NOMO-1 treated with dmso at 0.1 percent for 144 hours (cell line): ENCODE results near the gene GPC1.

Experiments
- DNase-seq: peaks from one replicate; lab custom pipeline; 2025; ENCODE audit not compliant: unreplicated experiment; lab: John Stamatoyannopoulos, UW

GPC1 gene

DNA sequence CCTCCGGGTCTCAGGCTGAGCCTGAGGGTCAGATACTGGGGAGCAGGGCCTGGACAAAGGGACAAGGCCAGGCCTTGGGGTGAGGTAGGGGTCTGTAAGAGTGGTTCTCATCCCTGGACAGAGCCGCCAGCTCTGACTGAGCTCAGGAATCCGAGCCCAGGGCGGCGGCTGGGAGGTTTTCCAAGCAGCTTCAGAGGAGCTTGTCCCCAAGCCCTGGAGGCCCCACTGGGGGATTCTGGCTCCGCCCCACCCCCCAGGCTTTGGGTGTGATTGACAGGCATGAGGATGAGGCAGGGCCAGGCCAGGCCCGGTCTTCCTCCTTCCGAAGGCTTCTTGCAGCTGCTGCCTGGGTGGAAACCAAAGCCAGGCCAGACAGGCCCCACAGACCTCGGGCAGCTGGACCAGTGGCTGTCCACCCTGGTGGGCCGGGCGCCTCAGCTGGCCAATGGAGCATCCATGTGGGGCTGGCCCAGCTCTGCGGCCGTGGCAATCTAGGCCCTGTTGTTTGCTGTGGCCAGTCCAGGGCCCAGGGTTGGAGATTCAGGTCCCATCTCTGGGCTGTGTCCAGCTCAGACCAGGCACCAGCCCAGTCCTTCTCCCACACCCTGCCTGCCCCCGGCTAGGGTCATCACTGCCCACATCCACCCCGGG lies 23.1 kb upstream of the GPC1 start:
- no peak for DNase-seq

DNA sequence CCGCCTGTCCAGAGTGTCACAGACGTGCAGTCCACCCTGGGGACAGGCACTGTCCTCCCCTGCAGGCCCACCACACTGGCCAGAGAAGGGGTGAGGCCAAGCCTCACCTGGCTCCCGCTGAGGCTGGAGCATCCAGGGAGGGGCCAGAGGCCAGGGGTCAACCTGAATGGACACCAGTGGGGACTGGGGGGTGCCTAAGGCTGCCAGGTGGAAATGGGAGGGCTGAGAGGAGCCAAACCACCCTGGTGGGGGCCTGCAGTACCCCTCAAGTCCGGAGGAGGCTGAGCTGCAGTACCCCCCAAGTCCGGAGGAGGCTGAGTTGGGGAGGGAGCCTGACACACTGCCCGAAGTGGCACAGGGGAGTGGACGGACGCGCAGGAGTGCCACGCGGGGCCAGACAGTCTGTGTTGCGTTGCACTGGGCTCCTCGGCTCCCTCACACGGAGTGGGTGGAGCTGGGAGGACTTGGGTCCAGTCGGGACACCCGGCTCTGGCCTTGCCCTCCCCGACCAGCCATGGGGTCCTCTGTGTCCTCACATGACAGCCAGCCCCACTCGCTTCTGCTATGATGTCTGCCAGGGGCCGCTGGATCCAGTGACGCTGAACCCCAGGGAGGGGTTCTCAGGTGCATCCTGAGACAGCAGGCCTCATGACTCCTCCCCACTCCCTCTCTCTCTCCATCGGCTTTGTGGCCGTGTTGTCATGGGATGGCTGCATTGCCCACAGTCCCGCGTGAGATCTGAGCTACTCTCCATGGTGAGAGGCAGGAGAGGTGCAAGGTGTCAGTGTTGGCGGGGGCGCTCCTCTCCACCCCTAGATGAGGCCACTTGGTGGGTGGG lies 22.3 kb upstream of the GPC1 start:
- no peak for DNase-seq

DNA sequence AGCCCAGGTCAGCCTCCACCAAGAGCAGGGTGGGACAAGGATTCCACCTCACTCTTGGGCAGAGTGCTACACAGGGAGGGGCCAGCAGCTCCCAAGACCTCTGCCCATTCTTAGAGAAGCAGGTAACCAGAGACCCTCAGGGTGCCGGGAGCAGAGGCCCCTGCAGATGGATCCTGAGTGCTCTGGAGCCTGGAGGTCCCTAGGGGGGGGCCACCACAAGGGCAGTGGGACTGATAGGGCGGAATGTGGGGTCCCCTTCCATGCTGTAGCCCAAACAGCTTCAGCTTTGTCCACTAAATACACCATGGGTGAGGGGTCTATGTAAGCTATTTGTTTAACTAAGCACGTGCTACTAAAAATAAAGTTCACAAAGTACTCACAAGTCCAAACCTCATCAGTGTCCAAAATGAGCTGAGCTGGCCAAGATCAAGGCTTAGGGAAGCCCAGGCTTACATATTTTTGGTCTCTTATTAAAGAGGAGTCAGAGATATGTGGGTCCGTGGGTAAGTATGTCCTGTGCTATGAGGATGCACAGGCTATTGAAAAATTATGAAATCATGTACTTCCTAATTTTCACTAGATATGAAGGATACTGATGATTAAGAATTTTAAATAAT lies 21.5 kb upstream of the GPC1 start:
- DNase-seq = no peak

DNA sequence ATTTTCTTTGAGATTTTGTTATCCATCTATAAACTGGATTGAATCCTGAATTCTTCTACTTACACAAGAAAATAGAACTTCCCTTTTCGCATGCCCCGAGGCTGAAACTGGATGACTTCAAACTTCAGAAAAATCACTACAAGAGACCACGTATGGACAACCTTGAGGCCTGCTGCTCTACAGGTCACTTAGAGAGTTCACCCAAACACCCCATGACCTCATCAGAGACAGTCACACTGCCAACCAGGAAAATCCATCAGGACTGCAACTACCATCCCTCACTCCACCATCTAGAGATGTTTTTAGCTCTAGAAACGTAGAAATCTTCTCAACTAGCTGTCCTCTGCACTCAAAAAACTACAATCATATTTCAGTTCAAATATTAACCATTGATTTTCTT lies 18.6 kb upstream of the GPC1 start:
- no peak for DNase-seq

DNA sequence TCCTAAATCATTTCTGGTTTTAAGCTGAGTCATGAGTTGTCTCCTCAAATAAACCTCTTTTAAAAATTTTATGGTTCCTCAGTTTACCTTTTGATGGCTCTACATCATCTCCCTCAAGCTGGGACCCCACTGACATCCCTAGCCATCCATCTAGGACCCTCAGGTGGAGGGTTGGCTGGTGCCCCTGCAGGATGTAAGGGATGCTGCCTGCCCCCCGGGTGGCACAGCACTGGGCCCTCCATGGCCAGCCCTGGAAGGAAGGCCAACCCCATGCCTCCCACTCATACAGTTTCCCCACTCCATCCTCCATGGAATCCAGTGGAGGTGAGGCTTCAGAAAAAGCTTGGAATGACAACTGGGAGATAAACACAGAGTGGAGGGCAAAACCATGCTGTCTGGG lies 17.2 kb upstream of the GPC1 start:
- no peak for DNase-seq

DNA sequence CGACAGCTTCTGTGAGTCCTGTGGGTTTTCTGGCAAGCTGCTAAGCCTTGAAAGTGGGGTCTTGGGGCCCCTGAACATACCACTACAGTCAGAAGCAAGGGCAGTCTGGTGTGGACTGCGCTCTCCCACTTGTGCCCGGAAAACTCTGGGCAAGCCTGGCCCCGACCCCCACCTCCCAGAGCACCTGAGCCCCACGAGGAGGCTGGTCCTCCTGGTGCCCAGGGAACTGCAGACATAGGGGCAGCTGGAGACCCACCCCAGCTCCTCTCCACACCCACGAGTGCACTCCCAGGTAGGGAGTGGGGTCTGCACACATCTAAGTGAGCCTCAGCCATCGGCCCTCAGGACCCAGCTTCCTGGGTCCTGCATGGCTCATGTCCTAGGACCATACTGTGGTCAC lies 16.2 kb upstream of the GPC1 start:
- no peak for DNase-seq

DNA sequence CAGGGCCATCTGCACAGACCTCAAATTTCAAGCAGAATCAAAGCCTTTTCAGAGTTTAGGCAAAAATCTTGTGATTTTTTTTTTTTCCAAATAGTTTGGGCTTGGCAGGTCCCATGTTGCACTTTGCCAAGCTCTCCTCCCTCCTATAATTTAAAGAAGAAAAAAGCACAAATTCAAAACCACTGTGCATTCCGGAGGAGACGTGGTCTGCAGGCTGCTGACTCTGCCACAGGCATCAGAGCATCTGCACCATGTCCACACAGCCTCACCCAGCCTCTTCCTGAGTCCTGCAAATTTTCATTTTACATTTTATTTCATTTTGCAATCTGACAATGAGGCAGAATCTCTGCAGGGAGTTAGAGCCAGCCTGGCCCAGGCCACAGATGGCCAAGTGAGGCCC lies 15.7 kb upstream of the GPC1 start:
- DNase-seq = no peak

DNA sequence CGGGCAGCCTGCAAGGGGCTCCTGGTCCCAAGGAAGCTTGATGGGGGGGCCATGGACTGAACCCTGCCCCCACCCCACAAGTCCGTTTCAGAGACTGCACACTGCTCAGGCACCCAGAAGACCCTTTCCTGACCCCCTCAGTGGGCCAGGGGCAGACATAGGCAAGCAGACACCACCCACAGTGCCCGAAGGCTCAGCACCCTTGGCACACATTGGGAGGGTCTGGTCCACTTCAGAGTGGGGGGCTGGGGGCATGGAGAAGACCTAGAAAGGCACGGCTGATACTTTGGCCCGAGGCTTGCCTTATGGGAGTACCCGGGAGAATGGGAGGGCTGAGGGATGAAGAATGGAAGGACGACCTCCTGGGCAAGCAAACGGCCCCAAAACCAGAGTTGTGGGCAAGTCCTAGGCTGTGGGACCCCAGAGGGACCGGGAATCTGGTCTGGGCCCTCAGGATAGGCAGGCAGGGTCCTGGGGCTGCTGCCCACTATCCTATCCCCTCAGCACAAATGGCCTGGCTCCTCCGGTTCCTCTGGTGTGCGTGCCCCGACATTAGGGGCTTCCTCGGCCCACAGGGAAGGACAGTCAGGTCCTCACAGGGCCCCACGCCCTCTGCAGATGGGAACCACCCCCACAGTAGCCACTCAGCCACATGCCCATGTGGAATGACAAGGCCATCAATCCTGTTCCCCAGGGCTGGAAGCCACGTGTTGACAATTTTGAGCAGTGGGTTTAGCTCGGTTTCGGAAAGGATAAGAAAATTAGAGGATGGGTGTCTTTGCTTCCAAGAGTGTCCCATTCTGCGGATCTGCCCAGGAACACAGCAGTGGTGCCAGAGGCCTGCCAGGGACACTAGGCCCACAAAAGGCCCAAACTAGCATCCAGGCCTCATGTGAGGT lies 15.0 kb upstream of the GPC1 start:
- DNase-seq = no peak

DNA sequence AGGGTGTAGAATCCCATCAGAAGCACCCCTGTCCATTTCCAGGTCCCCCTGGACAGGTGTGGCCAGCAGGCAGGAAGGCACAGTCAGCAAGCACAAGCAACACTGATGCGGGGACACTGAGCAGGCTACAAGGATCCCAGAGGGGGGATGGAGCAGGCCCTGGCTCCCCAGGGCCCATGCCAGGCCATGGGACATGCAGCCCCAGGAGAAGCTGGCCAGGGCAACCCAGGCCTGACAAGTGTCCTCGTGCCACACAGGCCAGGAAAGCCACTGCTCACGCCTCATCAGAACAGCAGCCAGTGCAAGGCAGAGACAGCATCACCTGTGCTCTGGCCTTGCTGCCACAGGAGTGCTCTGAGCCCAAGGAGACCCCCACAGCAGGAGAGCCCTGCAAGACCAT lies 14.1 kb upstream of the GPC1 start:
- DNase-seq = no peak

DNA sequence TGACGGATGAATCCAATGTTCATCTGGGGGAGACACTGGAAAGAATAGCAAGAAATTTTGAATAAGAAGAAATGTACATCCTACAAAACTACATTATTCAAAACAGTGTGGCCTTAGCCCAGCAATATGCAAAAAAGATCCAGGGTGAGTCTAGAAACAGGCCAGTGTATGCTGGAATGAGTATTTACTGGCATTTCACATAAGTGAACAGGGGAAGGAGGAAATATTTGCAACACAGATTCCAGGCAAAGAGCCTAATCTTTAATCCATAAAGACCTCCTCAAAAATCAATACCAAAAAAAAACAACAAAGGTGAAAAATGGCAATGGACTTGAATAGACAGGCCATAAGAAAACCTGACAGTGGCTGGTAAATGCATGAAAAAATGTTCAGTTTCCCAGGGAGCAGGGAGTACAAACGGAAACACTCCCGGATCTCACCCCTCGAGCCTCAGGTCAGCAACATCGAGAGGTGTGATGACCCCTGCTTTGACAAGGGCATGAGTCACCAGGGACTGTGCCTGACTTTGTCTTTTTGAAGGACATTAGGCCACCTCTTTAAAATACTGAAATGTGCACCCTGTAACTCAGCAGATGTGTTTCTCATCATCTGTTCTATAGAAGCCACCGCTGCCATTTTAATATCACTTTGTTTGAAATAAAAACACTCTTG lies 12.7 kb upstream of the GPC1 start:
- no peak for DNase-seq

DNA sequence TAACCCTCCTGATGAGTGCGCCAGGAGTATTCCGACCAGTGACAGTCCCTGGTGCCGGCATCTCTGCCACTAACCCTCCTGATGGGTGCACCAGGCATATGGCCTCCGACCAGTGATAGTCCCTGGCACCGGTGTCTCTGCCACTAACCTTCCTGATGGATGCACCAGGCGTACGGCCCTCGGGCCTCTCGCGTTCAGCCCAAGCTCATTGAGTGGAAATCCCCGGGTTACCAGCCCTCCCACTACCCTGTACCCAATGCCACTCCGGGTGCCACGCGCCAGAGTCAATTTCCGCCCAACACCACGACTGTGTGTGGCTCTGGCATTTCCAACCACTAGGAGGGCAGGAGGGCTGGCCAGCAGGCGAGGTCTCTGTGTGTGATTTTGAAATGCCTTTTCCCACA lies 11.7 kb upstream of the GPC1 start:
- DNase-seq = no peak

DNA sequence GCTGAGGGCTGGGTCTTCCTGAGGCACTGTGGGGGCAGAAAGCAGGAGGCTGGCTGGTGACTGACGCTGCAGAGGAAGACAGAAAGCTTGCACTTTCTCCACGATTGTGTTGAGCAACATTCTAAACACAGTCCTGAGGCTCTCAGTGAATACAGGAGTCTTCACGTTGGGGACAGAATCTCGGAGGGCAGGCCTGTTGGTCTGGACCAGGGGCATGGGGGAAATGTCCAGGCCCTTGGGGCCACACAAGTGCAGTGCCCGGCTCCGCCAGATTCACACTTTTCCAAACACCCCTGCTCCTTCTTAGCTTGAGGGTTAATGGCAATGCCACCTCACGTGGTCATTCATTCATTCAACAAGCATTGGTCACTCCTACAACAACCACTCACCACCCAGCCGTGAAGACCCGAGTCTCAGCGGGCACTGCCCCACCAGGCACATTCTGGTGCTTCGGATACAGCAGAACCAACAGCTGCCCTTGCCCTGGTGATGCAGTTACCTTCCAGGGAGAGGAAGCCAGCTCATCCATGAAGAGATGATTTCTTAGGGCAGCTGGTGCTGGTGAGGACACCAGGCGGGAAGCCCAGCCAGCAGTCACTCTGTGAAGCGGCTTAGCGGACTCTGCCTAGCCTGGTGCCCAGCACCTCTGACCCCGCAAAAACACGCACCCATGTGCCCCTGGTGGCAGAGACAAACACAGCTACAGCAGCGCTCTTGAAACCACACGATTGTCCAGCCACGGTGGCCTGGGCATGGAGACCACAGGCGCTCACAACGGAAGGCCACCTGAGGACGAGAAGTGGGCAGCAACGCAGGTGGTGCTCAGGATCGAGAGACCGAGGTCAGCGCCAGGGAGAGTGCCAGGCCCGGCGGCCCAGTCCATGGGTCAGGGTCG lies 10.9 kb upstream of the GPC1 start:
- no peak for DNase-seq

DNA sequence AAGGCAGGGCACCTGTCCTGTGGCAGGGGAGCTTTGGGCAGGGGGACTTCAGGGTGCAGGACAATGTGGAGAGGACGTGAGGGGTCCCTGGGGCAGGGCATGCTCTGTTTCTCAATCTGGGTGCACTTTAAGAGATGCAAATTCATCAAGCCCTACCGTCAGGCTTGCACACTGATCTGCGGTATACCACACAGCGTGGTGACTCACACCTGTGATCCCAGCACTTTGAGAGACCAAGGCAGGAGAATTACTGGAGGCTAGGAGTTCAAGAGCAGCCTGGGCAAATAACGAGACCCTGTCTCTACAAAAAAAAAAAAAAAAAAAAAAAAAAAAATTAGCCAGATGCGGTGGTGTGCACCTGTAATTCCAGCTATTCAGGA lies 10.2 kb upstream of the GPC1 start:
- DNase-seq = no peak

DNA sequence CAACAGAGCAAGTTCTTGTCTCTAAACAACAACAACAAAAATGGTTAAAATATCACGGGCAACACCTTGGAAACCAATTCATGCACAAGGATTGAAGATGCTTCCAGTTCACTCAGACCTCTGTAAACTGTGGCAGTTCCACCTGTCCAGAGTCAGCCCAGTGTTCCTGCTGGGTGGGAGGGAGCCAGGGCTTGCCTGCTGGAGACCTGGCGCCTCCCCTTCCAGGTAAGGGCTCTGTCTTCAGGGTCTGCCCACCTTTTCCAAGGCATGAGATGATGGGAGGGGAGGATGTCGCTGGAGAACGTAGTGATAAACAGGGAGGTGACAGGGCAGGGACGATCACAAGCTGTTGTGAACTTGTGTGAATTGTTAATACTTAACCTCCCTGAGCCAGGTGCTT lies 9.8 kb upstream of the GPC1 start:
- DNase-seq = no peak

DNA sequence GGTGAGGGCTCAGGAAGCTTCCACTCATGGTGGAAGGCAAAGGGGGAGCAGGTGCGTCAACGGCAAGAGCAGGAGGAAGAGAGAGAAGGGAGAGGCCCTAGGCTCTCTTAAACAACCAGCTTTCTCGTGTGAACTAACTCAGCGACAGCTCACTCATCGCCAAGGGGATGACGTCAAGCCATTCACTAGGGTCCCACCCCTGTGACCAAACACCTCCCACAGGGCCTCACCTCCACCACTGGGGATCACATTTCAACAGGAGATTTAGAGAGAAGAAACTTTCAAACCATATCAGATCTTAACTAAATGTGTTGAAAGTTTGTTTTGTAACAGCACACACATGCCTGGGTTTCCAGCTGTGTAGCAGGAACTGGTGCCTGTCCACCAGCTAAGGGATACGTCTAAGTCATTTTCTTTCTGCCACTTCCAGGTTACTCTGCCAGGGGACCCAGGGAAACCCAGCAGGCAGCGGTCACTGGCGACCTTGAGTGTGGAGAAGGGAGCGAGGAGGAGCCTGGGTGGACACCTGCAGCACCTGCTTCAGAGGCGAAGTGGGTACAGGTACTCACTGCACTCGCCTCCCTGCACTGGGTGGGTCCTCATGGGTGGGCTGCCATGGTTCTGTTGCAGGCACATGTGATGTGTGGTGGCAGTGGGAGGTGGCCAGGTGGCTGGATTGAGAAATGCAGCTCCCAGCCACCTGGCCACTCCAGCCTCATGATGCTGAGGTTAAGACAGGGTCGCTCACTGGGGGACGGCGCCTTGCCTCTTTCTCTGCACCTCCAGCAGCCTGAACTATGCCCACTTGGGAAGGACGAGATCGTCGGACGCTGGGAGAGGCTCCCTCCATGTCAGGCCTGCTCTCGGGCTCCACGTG lies 8.4 kb upstream of the GPC1 start:
- DNase-seq = no peak

DNA sequence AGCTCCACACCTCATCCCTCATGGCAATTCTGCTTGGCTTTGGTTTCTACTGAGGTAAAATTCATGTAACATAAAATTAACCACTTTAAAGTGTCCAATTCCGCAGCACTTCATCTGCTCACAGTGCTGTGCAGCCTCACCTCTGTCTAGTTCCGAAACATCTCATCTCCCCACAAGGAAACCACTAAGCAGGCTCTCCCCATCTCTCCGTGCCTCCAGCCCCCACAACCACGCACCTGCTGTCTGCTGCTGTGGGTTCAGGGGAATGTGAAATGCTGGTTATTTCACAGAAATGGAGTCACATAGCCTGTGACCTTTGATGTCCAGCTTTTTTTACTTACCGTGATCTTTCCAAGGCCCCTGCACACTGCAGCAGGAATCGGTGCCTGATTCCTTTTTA lies 7.7 kb upstream of the GPC1 start:
- DNase-seq = no peak

DNA sequence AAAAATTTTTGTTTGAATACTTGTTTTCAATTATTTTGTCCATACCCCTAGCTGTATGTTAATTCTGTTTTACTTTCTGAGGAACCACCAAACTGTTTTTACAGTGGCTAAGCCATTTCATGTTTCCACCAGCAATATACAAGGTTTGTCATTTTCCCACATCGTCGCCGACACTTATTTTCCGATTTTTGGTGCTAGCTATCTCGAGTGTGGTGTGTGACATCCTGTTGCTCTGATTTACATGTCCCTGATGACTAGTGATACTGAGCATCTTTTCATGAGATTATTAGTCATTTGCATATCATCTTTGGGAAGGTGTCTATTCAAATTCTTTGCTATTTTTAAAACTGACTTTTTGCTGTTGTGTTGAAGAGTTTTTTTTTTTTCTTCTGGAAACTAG lies 7.2 kb upstream of the GPC1 start:
- no peak for DNase-seq

DNA sequence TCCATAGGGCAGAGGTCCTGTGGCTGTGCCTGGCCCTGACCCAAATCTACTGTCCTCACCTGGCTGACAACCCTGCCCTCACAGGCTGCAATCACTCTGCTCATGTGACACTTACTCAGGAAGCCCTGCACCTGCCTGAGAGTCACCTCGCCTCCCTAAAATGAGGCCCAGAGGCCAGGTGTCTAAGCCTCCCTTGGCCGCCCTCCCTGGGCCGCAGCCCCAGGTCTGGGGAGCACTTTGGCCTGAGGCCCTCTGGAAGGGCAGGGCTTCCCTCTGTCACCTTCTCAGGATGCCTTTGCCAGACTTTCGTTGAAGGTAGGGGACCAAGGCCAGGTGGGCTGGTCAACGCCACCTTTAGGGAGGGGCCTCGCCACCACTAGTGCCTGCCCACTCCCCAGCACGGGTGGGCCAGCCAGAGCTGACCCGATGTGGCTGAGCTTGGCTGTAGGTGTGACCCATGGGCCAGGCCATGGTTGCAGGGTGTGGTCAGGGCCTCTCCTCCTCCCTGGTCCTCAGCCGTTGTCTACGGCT lies 6.1 kb upstream of the GPC1 start:
- DNase-seq = no peak
